HepG2 (cell line): Measurements from ENCODE around the gene PRPSAP1. TPM values are rescaled to one million over a fixed set of nuclear protein-coding genes. Genes with fewer than 3 reads are reported as not detected.

Source experiments
- BORCS8-MEF2B ChIP-seq: sonication (generic); formaldehyde crosslinking; IDR thresholded peaks from 2 replicates; pipeline ENCODE4 v1.8.0; 2022; ENCODE audit warnings: mild to moderate bottlenecking, missing genetic modification reagents
- SIN3B ChIP-seq: fragments of 150-350 bp; IDR thresholded peaks from 2 replicates; pipeline ENCODE4 v1.6.1; 2014; ENCODE audit warnings: low read length
- polyA plus RNA-seq, 8 experiments: library from polyadenylated mRNA; depleted of rRNA in 3 of 8; stranded (reverse) in 7 of 8; unstranded in 1 of 8; fragments of >200 nt; fragmentation: Illumina TruSeq in 4 of 8; extraction: Trizol in 4 of 8; gene quantifications; 2 replicates each; pipeline versions ENCODE4 v1.2.1 to v1.2.3, GENCODE V29; 2011 to 2016; ENCODE audit warnings: low read depth in 4 of 8, missing spikeins in 1 of 8, mixed read lengths in 1 of 8; ENCODE audit not compliant: insufficient read depth in 1 of 8
- total RNA-seq, 5 experiments: library from RNA; depleted of rRNA; stranded (reverse); fragments of >200 nt; fragmentation: Illumina TruSeq; extraction: Trizol; gene quantifications; 2 replicates each; pipeline ENCODE4 v1.2.3, GENCODE V29; 2016; ENCODE audit warnings: low read depth in 1 of 5
- TF ChIP-seq, protein P1 (sequence below): sonication (generic); formaldehyde crosslinking; IDR thresholded peaks from 2 replicates; pipeline ENCODE4 v1.4.0; 2020; ENCODE audit warnings: mild to moderate bottlenecking, missing genetic modification reagents

PRPSAP1 gene
- total and polyA plus RNA-seq, 2 of the 13 experiments (the other 11 are each of a cell fraction or from before 2014, with no cell fraction given): 91.1 to 314 TPM

DNA sequence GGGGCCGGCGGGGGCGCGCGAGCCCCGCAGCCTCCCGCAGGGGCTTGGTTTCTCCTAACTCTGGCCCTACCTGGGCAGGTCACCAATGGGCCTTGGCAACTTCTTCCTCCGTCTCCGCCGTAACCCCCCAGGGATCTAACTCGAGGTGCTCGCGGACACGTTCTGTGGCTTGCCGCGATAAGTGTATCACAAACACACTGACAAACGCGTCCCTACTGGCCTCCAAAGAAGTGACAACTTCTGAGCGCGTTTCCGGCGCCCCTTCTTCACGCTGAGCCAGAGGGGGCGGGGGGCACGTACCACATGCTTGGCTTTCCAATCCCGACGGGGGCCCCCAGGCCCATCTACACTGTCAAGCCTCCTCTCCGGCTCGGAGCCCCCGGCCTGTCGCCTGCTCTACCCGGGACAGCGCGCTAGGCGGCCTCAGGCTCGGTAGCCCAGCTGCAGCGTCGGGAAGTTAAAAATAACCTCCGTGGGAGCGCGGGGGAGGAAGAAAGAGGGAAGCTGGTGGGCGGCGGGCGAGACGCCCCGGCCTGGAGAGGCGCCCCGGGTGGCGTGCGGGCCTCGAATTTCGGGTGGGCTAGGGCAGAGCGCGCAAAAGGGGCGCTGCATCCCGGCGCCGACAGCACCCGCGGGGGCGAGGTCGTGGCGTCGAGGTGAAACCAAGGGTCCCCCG, 30.0 kb upstream of the PRPSAP1 start (continued):
- TF ChIP-seq, protein P1, sequence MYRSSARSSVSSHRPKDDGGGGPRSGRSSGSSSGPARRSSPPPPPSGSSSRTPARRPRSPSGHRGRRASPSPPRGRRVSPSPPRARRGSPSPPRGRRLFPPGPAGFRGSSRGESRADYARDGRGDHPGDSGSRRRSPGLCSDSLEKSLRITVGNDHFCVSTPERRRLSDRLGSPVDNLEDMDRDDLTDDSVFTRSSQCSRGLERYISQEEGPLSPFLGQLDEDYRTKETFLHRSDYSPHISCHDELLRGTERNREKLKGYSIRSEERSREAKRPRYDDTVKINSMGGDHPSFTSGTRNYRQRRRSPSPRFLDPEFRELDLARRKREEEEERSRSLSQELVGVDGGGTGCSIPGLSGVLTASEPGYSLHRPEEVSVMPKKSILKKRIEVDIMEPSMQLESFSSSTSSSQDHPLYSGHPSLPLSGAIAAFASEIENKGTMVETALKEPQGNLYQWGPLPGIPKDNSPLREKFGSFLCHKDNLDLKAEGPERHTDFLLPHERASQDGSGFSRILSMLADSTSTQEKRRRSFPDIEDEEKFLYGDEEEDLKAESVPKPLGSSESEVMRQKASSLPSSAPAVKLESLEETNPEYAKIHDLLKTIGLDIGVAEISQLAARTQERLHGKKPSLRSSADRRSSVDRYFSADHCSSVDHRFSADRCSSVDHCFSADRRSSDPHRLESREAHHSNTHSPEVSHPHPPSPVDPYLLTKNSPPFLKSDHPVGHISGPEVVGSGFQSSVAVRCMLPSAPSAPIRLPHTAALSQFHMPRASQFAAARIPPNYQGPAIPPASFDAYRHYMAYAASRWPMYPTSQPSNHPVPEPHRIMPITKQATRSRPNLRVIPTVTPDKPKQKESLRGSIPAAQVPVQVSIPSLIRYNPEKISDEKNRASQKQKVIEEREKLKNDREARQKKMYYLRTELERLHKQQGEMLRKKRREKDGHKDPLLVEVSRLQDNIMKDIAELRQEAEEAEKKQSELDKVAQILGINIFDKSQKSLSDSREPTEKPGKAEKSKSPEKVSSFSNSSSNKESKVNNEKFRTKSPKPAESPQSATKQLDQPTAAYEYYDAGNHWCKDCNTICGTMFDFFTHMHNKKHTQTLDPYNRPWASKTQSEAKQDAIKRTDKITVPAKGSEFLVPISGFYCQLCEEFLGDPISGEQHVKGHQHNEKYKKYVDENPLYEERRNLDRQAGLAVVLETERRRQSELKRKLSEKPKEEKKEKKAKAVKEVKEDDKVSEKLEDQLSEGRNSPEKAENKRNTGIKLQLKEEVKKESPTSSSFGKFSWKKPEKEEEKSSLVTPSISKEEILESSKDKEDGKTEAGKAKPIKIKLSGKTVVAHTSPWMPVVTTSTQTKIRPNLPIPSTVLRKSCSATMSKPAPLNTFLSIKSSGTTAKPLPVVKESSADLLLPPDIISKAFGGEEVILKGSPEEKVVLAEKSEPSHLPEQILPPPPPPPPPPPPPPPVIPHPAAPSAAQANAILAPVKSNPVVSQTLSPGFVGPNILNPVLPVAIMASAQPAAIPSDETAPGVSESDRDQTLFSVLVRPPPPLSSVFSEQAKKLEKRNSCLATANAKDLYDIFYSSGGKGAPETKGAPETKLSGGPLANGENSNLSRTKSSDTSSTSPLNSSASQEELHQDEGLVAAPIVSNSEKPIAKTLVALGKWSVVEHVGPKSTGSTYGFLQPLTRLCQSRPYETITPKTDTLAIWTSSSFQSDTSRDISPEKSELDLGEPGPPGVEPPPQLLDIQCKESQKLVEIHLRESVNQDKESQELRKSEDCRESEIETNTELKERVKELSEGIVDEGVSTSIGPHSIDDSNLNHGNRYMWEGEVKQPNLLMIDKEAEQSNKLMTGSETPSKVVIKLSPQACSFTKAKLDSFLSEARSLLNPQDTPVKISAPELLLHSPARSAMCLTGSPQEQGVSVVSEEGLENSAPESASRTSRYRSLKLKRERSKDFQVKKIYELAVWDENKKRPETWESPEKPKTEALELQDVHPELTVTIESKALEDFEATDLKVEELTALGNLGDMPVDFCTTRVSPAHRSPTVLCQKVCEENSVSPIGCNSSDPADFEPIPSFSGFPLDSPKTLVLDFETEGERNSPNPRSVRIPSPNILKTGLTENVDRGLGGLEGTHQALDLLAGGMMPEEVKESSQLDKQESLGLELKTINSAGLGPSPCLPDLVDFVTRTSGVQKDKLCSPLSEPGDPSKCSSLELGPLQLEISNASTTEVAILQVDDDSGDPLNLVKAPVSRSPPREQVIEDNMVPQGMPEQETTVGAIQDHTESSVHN (CRISPR knock-in tag): no peak
- TF ChIP-seq SIN3B (no peak), BORCS8-MEF2B (CRISPR knock-in tag) (no peak; the same call in 1 of the 2 replicates)
